ENCODE measurements around the gene SMPD3.

SMPD3 gene

GRCh38 chr16:68384288-68385161 lies 63.8 kb downstream of the SMPD3 start:
- TF ChIP-seq POLR2A (IDR thresholded peaks at IDR 0.05; ENCODE audit: low read length) (no peak), GATA1 (IDR thresholded peaks at IDR 0.05; ENCODE audit: low read depth, low read length) (no peak)
- DNase-seq = no peak

DNA sequence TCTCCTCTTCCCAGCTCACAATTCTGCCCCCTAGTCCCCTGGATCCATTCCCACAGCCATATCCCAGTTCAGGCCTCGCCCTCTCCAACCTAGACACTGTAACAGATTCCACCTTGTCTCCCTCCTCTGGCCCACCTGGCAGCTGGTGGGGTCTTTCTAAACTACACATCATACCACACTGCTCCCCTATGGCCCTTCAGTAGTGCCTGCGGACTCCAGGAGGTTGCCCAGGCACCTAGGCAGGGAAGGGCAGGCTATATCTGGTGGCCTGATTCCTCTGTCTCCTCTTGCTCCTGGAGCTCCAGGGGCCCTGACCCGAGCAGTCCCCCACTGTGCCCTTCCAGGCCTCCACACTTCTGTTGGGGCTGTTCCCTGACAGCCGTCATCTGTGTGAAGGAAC lies 64.5 kb downstream of the SMPD3 start:
- no peak for TF ChIP-seq GATA1 (IDR thresholded peaks at IDR 0.05; ENCODE audit: low read depth, low read length)
- no peak for TF ChIP-seq POLR2A (IDR thresholded peaks at IDR 0.05; ENCODE audit: low read length)

GRCh38 chr16:68382296-68382718 lies 66.0 kb downstream of the SMPD3 start:
- peak in 1 of 2 experiments; percentile 9 for DNase-seq
- no peak for TF ChIP-seq GATA1 (IDR thresholded peaks at IDR 0.05; ENCODE audit: low read depth, low read length)
- TF ChIP-seq POLR2A (IDR thresholded peaks at IDR 0.05; ENCODE audit: low read length) = no peak

More for the DNA sequence above, 64.5 kb downstream of the SMPD3 start:
- no peak for DNase-seq

GRCh38 chr16:68381363-68381724 lies 67.0 kb downstream of the SMPD3 start:
- no peak for TF ChIP-seq POLR2A (IDR thresholded peaks at IDR 0.05; ENCODE audit: low read length)
- TF ChIP-seq GATA1 (IDR thresholded peaks at IDR 0.05; ENCODE audit: low read depth, low read length) = no peak
- no peak for DNase-seq

- TF ChIP-seq POLR2A (IDR thresholded peaks at IDR 0.05; ENCODE audit: low read length) (no peak), GATA1 (IDR thresholded peaks at IDR 0.05; ENCODE audit: low read depth, low read length) (no peak)
- no peak for DNase-seq
Observed at GRCh38 chr16:68380676-68381362, 67.5 kb downstream of the SMPD3 start.

DNA sequence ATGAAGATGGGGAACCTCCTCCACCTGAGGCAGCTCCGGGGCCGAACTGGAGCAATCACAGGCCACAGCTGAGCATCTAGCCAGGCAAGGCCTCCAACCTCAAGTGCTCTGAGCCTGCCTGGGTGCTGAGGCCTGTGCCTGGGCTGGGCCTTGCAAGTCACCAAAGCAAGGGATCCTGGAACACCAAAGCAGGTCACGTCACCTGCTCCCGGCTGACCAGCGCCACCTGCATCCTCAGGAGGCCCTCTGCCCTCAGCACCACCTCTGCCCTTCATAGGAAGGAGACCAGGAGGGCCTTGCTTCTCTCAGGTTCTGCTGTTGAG lies 68.0 kb downstream of the SMPD3 start:
- no peak for DNase-seq
- TF ChIP-seq POLR2A (IDR thresholded peaks at IDR 0.05; ENCODE audit: low read length) (no peak), GATA1 (IDR thresholded peaks at IDR 0.05; ENCODE audit: low read depth, low read length) (no peak)

DNA sequence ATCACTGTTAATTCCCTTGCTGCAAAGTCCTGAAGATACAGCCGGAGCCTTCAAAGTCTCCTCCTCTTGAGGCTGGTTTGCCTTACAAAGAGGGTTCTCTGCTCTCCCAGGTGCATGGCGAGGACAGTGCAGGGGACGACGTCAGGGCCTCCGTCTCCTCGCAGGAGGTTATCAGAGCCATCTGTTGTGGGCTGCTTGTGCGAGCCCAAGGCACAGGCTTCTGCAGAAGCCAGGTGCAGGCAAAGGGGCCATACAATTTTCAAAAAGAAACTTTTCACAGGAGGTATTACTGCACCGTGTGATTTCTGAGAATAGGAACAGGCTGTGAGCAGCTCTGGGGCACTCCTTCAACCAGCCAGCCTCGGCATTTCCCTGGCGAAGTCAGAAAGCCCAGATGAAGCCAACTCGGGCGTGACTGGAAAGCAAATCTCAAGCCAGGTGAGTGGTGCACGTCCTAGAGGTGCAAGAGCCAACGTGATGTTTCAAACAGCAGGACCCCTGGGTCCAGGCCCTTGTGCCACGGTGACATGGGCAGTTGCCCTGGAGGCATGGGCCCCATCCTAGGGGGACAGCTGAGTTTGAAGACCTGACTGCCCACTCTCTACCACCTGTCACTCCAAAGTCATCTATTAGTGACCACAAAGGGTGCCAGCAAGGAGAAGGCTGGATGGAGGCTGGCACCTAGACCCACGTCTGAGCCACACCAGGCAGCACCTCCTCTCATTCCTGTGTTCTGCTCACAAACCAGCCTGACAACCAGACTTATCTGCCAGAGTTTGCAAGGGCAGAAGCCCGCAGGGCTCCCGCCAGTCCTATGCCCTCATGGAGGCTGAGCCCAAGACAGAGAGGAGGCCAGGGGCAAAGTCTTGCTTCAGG lies 68.6 kb downstream of the SMPD3 start:
- TF ChIP-seq GATA1 (IDR thresholded peaks at IDR 0.05; ENCODE audit: low read depth, low read length) = no peak
- no peak for TF ChIP-seq POLR2A (IDR thresholded peaks at IDR 0.05; ENCODE audit: low read length)
- no peak for DNase-seq

DNA sequence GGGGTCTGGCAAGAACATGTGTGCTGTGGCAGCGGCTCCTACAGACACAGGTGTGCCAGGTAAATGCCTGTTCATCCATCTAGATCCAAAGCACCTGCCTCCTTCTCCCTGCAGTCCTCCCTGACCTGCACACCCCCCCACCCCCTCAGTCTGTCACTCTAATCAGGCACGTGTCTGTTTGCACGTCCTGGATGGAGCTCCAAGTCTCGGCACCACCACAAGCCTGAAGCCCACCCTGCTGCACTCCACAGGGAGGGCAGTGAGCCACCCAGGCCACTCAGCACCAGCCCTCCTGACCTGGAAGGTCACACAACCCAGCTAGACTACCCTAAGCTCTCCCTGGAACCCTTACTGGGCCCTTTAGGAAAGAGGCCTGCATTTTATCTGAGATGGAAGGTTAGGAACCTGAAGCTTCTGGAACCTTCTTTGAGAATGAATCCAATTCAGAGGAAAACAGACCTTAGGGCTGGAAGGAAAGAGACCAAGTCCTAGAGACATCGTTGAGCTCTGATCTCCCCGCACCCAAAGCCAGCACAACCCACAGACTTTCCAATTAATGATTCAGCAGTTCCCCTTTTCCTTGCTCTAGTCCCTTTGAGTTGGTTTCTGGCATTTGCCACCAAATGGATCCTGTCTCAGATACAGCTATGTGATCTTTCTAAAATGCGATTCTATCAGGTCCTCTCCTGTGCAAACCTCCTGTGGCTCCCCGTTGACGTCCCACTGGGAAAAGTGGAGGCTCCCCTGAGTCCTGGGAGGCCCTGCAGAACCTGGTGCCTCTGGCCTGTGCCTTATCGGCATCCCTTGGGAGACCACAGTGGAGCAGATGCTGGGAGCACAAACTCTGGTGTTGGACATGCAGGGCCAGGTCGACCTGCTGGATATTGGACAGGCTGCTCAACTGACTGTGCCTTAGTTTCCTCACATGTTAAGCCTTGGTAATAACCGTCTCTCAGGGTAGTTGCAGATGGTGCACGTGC lies 69.6 kb downstream of the SMPD3 start:
- no peak for DNase-seq
- no peak for TF ChIP-seq POLR2A (IDR thresholded peaks at IDR 0.05; ENCODE audit: low read length)
- TF ChIP-seq GATA1 (IDR thresholded peaks at IDR 0.05; ENCODE audit: low read depth, low read length) = no peak

DNA sequence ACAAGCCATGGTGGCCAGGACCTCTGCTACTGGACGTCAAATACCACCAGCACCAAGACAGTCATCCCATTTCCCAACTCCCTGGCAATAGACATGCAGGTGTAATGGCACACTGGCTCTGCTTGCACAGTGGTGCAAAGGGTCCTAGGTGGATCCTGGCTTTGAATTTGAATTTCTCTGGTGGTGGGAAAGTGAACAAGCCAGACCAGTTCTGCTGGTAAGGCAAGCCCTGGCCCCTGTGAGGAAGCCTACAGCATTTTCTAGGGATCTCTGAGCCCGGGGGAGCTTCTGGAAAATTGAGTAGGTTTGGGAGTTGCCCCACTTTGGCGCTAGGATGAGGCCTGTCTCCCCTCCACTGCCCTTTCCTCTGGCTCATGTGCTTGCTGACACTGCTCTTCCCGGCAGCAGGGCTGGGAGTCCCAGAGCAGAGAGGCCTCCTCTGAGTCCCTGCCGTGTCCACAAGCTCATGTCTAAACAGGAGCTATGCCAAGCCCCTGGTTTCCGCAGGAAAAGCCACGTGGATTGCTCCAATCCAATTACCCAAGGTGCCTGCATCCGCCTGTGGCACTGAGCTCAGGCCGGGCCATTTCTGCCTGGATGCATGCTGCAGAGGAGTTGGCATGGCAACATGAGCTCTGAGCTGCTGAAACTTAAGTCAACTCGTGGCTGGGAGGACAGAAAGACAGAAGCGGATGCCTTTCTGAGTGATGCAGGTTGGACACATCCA lies 70.5 kb downstream of the SMPD3 start:
- no peak for TF ChIP-seq POLR2A (IDR thresholded peaks at IDR 0.05; ENCODE audit: low read length)
- no peak for TF ChIP-seq GATA1 (IDR thresholded peaks at IDR 0.05; ENCODE audit: low read depth, low read length)
- DNase-seq = no peak

DNA sequence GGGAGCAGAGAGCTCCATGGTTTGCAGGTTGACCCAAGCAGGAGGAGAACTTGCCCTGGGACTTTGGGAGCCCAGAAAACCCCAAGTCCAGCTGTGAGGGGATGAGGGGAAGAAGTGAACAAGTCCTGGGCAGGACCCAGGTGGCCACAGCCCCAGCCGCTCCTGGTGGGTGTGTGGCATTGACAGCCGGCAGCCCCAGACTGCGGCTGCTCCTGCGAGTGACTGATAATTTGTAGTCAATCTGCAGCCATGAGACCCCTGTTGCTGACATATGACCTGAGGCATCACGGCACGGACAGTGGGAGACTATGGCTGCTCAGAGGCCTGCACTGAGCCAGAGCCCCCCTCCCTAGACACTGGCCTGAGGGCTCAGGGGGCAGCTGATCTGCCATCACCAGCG lies 71.1 kb downstream of the SMPD3 start:
- TF ChIP-seq POLR2A (IDR thresholded peaks at IDR 0.05; ENCODE audit: low read length) (no peak), GATA1 (IDR thresholded peaks at IDR 0.05; ENCODE audit: low read depth, low read length) (no peak)
- DNase-seq = no peak

DNA sequence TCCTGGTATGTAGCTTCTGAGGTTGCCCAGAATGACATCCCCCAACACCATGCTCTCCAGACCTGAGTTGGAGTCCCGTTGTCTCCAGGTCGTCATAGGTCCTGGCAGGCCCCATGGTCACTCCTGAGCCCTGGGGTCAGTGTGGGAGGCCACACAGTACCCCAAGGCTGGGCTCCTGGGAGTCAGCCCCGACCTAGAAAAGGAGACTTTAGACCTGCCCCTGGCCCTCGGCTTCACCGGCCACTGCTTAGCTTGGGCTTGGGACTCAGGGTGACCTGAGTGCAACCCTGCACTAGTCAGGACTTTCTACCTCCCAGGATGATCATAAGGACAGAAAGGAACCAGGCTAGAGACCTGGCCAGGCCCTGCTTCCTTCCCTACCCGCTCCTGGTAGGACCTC lies 71.7 kb downstream of the SMPD3 start:
- TF ChIP-seq POLR2A (IDR thresholded peaks at IDR 0.05; ENCODE audit: low read length) (no peak), GATA1 (IDR thresholded peaks at IDR 0.05; ENCODE audit: low read depth, low read length) (no peak)
- no peak for DNase-seq

DNA sequence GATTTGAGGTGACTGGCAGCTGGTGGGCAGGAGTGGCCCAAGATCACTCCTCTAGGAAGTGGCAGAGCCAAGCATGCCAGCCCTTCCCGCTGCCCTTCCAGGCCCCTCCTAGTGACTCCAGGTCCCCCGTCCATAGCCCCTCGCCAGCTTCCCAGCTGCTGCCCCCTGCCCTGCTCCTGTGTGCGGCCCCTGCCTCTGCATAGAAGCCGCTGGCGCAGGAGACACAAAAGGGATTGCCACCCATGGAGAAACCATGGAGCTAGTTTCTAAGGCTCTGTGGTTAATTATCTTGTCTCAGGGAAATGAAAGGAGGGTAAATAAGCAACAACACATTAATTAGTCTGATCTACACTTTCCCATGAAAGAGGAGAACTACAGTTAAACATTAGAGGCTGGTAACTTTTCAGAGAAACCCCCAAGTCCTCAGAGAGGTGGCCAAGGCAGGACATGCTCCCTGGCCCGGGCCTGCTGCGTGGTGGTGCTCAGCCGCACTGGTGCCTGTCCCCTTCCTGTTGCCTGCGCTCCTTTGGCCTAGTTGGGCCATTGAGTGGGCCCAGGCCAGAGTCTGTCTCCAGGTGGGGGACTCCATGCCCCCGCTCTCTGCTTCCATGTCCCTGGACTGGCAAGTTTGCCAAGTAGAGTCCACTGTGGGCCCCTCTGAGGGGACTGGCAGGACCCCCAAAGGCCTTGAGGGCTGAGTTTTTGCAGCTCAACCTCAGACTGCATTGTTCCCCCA lies 72.3 kb downstream of the SMPD3 start:
- no peak for DNase-seq
- no peak for TF ChIP-seq GATA1 (IDR thresholded peaks at IDR 0.05; ENCODE audit: low read depth, low read length)
- no peak for TF ChIP-seq POLR2A (IDR thresholded peaks at IDR 0.05; ENCODE audit: low read length)

All from erythroblast (primary cell).